AG09319 (cell line): ENCODE measurements around the gene SHC4.

Experiments
- DNase-seq: peaks from one replicate; pipeline ENCODE4 v3.0.0-alpha.2; 2010; ENCODE audit warnings: low read depth; ENCODE audit errors: extremely low read depth
- CTCF ChIP-seq: IDR thresholded peaks from 2 replicates; pipeline ENCODE4 v1.5.1; 2011; ENCODE audit warnings: low read depth, mild to moderate bottlenecking, inconsistent platforms, low read length, moderate library complexity

SHC4 gene

DNA sequence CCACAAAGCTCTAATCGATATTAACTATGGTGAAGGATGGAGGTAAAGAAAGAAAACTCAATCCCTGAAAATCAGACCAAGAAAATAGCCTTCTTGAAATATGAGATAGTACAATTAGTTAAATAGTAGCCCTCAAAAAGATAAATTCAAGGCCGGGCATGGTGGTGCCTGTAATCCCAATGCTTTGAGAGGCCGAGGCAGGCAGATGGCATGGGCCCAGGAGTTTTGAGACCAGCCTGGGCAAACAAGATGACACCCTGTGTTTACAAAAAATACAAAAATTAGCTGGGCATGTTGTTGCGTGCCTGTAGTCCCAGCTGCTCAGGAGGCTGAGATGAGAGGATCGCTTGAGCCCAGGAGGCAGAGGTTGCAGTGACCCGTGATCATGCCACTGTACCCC, 121.2 kb downstream of the SHC4 start:
- DNase-seq = no peak
- TF ChIP-seq CTCF = no peak

DNA sequence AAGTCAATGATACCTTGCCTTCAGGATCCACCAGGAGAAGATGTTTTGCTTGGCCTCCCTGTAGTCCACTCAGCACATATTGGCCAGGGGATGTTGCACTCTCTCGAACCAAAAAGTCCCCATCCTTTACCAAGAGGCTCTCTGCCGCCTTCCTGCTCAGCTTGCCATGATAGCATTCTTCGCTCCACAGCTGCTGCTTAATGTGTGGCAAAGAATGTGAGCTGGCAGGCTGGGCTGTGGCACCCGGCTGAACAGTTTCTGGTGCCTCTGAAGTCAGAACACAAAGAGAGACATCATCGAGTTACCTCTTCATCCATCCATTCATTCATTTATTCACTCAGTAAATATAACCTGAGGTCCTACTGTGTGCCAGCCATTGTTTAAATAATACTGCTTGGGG, 129.0 kb downstream of the SHC4 start:
- no peak for TF ChIP-seq CTCF
- DNase-seq = no peak

DNA sequence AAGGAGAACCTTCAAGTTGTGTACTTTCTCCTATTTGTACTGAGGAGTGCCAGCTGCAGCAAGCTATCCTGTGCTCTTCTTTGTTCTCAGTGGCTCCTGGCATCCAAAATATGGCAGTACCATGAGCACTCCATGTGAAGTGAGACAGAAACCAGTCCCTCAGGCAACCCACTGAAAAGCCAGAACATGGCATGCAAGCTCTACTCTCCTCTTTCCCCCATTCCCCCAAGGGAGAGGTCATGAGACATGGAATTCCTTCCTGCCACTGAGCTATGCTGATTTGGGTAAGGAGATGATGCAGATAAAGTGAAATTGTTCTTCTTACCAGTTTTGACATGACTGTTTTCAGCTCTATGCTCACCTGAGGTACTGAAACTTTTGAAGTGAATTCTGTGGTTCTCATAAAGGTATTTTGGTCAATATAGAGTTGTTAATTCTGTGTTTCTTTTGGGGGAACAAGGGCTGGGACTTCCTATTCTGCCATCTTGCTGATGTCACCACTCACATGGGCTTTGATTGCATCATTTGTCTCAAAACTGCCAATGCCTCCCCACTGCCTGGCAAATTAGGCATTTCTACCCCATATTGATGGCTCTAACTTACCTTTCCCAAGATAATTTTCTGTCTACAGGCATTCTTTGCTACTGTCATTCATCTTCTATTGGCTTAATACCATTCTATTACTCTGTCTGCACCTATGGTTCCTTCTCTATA, 130.0 kb downstream of the SHC4 start:
- no peak for DNase-seq
- TF ChIP-seq CTCF = no peak

DNA sequence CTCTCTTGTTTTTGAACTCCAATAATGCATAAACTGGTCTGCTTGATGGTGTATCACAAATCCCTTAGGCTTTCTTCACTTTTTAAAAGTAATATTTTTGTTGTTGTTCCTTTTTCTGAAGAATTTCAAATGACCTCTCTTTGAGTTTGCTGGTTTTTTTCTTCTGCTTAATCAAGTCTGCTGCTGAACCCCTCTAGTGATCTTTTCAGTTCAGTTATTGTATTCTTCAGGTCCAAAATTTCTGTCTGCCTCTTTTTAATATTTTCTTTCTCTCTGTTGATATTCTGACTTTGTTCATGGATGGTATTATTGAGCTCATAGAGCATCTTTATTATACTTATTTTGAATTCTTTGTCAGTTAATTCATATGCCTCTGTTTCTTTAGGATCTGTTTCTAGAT, 131.1 kb downstream of the SHC4 start:
- DNase-seq = no peak
- no peak for TF ChIP-seq CTCF

DNA sequence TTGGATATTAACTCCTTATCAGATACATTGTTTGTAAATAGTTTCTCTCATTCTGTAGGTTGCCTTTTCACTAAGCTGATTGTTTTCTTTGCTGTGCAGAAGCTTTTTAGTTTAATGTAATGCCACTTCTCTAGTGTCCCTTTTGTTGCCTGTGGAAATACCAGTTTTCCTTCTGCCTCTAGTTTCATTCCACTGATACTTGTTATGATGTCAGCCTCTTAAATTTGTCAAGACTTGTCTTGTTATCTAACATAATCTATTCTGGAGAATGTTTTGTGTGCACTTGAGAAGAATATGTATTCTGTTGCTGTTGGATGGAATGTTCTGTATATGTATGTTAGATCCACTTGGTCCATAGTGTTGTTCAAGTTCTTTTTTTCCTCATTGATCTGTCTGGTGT, 134.8 kb downstream of the SHC4 start:
- DNase-seq = no peak

DNA sequence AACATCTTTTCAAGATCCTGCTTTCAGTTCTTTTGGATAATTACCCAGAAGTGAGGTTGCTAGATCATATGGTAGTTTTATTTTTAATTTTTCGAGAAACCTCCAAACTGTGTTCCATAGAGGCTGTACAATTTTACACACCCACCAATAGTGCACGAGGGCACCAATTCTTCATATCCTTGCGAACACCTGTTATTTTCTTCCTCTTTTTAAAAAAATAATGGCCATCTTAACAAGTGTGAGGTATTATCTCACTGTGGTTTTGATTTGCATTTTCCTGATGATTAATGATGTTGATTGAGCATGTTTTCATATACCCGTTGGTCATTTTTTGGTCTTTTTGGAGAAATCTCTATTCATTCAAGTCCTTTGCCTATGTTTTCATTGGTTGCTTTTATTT, 135.2 kb downstream of the SHC4 start:
- TF ChIP-seq CTCF = no peak
- DNase-seq = no peak

More for the DNA sequence above, 134.8 kb downstream of the SHC4 start:
- TF ChIP-seq CTCF = no peak

GRCh38 chr15:48825075-48825474, 138.6 kb downstream of the SHC4 start:
- no peak for TF ChIP-seq CTCF
- no peak for DNase-seq
